Stomach (tissue), 4 donors: ENCODE data around the gene RYR3.

Experiments
- CTCF ChIP-seq, 7 experiments: fragments of 450-650 bp in 4 of 7; fragments of 200-600 bp in 3 of 7; sonication (generic) in 3 of 7; IDR thresholded peaks; one replicate each; pipeline ENCODE4 v1.5.1; 2016 to 2019; ENCODE audit warnings: antibody characterized with exemption in 7 of 7, control low read depth in 2 of 7, mild to moderate bottlenecking in 1 of 7
- POLR2AphosphoS5 ChIP-seq, 3 donors: sonication (generic); formaldehyde crosslinking; IDR thresholded peaks; one replicate each; pipeline ENCODE4 v1.6.1; 2016; ENCODE audit warnings: antibody characterized with exemption in 3 of 3

- TF ChIP-seq CTCF (IDR thresholded peaks at IDR 0.05) (no peak), POLR2AphosphoS5 (IDR thresholded peaks at IDR 0.05) (no peak)
Observed at GRCh38 chr15:33858836-33859235, 548.1 kb downstream of the RYR3 start.
